NCI-H446 treated with DMSO at 0.1 percent for 48 hours (cell line): ENCODE data around the gene ANKRD35.

Experiments used
- DNase-seq: peaks from one replicate; lab custom pipeline; 2025; lab: John Stamatoyannopoulos, UW

ANKRD35 gene

GRCh38 chr1:145895471-145895870 is 9.8 kb upstream of the ANKRD35 start:
- DNase-seq, result no peak

- no peak for DNase-seq
Measured at GRCh38 chr1:145893306-145894055, 7.8 kb upstream of the ANKRD35 start.

GRCh38 chr1:145892486-145893087 is 6.9 kb upstream of the ANKRD35 start:
- DNase-seq, result peak; percentile 68

- DNase-seq, result peak; percentile 94
Measured at GRCh38 chr1:145891587-145892485, 6.2 kb upstream of the ANKRD35 start.

- DNase-seq, result no peak
Measured at GRCh38 chr1:145891143-145891542, 5.5 kb upstream of the ANKRD35 start.

GRCh38 chr1:145889722-145890121 is 4.1 kb upstream of the ANKRD35 start:
- DNase-seq, result no peak

GRCh38 chr1:145887631-145888030 is 2.0 kb upstream of the ANKRD35 start:
- no peak for DNase-seq

- DNase-seq, result no peak
Measured at GRCh38 chr1:145886816-145887215, 1.1 kb upstream of the ANKRD35 start.

- no peak for DNase-seq
Measured at GRCh38 chr1:145886390-145886789, 724 bp upstream of the ANKRD35 start.

- DNase-seq, result no peak
Measured at GRCh38 chr1:145884675-145885074, 991 bp downstream of the ANKRD35 start.

- DNase-seq, result no peak
Measured at GRCh38 chr1:145879775-145880174, 5.9 kb downstream of the ANKRD35 start.

GRCh38 chr1:145878724-145879123 is 6.9 kb downstream of the ANKRD35 start:
- DNase-seq, result no peak

GRCh38 chr1:145877923-145878486 is 7.7 kb downstream of the ANKRD35 start:
- DNase-seq, result no peak

- no peak for DNase-seq
Measured at GRCh38 chr1:145874646-145875045, 11.0 kb downstream of the ANKRD35 start.

GRCh38 chr1:145871994-145872924 is 13.4 kb downstream of the ANKRD35 start:
- DNase-seq, result no peak

- no peak for DNase-seq
Measured at GRCh38 chr1:145868232-145868631, 17.4 kb downstream of the ANKRD35 start.

GRCh38 chr1:145863282-145864018 is 22.2 kb downstream of the ANKRD35 start:
- no peak for DNase-seq

- peak; percentile 63 for DNase-seq
Measured at GRCh38 chr1:145859491-145860023, 26.1 kb downstream of the ANKRD35 start.

GRCh38 chr1:145858901-145859490 is 26.7 kb downstream of the ANKRD35 start, which contains the start of gene PIAS3:
TSS of gene PIAS3 (minus strand) at chr1:145859081. CDS start at chr1:145858990, 91 bp downstream.
- DNase-seq, result peak; percentile 89
